Activated CD4-positive, alpha-beta T cell treated with anti-CD3 and anti-CD28 coated beads, Interleukin-10, Interleukin-2, amounts not matched to agents 100 ng/mL and 50 ng/mL, durations not matched to agents 16 hours and 8 hours (primary cell): ENCODE measurements around the gene ABCA4.

Source experiments
- DNase-seq: peaks from one replicate; pipeline ENCODE4 v3.0.0-alpha.2; 2020

The ABCA4 gene

DNA sequence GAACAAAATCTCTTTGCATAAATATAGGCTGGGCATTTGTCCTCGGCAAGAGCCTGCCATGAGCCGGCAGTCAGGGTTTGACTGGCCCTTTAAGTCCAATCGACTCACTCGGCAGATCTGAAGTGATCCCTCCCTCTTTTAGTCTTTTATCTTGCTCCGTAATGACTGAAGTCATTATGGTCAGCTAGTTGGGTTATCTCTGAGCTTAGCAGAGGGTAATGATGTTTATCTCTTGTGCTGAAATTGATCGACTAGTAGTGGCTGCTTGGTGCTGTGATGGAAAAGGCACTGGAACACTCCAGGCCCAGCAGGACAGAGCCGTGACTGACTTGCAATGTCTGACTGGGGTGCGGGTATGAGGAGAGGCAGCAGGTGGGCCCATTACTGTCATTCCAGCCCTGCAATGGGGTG, 468 bp upstream of the ABCA4 start:
- DNase-seq = no peak

DNA sequence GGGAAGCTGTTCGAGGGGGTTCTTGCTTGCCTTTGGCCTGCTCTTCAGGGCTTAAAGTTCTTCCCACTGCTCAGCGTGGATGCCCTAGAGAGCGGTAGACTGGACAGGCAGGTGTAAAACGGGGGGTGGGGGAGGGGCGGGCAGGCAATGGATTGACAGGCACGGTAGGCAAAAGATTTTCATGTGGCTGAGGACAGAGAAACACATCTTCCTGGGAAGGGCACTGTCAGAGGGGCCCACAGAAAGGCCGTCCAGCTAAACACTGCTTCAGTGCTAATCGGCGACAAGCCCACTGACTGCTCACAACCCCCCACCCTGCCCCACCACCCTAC, 412 bp downstream of the ABCA4 start:
- no peak for DNase-seq

DNA sequence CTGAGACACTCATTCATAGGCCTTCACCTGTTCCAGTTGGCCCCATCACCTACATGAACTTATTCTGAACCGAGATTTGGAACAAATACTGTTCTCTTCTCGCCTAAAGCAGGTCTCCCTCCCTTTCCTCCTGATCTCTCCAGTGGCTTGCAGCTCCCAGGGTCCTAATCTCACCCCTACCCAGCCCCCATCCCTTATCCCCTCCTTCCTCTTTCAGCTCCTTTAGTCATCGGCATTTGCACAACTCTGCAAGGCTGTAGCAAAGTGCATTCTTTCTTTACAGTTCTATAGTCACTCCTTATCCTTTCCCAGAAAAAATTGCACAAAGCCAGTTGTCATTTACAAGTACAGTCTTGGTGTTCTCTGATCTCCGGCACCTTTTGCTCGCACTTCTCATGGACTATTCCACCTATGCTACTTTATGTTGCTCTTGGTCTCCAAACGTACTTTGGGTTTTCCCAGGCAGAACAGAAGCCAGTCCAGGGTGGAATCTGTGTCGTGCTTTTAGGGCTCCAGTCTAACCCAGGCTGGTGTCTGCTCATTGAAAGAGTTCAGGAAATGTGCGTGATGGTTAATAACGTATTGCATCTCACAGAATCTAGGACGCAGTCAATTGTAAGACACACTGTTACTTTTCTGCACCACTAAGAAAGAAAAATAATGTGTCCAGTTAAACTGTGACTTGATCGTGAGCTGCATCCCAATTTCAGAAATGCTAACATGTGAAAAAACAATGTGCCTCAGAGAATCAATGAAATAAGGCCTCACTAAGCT, 965 bp downstream of the ABCA4 start:
- DNase-seq = no peak

DNA sequence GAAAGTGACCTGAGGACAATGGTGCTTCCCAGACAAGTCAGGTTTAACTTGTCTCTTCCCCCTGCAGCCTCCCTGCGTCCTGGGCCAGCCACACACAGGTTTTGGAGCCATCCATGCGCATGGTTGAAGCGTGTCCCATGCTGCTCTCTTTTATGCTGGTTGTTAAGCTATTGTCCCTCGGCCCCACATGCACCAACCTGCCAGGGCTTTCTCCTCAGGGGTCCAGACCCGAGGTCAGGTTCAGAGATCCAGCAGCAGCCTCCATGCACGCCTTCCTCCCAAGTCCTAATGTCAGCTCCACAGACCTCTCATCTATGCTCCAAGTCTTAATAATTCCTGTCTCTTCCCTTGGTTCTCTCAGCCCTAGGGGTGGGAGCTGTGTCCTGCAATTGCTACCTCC, 1.6 kb downstream of the ABCA4 start:
- no peak for DNase-seq

DNA sequence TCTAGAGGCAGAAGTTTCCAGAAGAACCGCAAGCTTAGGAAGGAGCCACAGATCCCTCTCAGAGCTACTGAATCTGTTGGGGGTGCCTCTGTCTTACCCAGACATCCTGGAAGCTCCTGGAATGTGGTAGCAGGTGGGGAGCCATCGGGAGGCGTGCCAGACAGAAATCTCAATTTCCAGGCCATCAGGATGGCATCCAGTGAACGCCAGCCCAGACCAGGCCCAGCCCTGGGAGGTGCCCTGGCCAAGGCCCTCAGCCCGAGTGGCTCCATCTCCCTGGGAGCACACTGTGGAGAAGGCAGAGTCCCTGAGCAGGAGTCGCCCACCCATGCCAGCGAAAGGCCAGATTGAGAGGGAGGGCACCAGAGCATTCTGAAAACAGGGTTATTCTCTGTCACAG, 2.5 kb downstream of the ABCA4 start:
- DNase-seq = no peak

DNA sequence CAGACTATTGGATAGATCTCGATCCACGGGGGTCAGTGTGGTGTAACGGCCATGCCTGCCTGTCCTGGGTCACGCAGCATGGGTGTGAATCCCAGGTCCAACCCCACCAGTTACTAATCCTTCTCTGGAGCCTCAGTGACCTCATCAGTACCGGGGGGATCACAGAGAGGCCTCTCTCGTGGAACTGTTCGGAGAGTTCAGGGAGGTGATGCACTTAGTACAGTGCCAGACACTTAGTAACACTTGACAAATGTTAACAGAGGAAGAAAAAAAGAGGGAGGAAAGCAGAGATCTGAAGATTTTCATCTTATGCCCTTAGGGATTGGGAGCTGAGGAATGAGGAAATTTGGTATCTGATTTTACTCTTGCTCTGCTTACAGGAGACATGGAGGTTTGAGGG, 2.9 kb downstream of the ABCA4 start:
- DNase-seq = no peak

DNA sequence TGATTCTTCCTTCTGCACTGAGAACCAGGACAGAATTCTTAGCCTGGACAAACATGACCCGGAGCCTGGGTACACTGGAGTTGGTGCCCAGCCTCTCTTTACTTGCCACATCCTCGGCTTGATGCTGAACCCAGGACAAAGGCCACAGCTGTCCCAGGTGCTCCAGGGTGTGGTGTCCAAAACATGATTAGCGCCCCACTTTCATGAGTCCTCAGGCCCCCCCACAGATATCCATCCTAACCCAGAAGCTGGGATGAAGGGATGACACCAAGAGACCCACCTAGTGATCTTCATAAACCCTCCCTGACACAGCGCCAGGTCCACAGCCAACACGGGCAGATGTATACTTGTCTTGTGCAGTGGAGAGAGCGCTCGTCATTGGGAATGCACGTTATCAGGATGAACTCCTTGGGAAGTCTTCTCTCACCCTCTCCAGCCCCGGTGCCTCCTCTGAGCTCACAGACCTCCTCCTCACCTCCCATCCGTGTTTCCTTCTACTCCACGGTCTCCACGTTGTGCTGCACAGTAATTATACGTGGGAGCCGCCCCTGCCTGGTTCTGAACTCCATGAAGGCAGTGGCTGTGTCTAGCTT, 3.6 kb downstream of the ABCA4 start:
- DNase-seq = no peak

DNA sequence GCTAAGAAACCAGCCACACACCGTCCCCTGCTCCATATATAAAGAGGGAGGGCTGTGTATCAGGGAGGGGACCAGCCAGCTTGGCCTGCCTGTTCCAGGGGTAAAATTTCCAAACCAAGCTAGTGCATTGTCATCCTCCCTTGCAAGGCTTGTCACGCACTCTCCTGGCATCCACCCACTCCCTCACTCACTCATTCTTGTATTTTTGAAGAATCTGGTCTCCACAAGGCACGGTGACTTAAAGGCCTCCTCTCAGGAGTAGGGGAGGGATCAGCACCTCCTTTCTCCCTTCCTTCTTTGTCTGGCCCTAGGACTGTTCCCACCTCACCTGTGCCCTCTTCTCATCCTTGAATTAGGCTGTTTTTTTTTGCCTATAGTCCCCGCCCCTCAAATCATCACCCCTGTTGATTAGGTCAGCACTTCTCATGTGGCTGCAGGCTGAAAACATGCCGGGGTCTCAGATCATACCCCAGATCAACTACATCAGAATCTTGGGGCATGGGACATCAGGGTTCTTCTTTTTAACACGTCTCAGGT, 5.0 kb downstream of the ABCA4 start:
- DNase-seq = no peak

DNA sequence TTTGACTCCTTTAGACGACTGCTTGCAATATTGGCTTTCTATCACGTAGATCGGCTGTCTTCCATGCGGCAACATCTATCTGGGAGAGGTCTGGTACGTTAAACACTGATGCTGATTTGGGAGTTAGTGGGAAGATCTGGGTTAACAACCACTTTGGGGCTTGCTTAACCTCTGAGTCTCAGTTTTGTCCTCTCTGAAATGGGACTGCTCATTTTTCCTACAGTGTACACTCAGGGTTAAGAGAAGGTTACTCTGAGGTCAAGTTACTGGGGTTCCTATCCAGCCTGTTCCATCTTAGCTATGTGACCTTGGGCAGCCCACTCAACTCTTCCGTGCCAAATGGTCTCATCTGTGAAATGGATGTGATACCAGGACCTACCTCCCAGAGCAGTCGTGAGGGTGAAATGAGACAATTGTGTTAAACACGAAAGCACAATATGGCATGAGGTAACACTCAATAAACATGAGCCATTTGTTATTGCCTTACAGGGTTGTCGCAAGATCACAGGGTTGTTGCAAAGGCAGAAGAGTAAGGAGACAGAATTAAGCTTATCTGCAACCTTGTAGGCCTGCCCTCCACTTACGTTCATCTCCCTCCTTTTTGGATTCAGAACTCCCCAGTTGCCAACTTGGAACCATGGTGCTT, 5.6 kb downstream of the ABCA4 start:
- no peak for DNase-seq

DNA sequence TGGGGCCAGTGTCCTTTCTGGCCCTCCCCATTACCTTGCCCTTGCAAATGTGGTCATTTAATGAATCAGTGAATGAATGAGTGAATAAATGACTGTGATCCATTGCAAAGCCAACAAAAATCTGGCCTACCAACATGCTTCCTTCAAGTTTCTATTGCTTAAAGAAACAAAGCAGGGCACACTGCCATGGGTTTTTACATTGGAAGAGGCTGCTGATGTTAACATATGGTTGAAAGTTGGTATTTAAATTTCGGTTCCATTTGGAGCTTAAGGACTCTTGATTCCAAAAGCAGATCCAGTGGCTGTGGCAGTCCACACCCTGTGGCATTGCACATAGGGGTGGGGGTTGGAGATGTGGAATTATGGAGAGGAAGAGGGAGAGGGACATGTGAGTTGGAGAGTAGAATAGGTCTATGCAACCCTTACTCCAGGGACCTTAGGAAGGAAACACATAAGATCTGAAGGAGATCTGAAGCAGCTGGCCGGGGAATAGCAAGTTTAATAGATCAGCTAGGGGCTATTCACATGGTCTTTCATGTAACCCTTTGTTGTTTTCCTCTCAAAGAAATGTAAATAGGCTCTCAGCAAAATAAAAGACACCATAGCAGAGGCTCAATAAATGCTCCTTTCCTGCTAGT, 7.2 kb downstream of the ABCA4 start:
- no peak for DNase-seq

DNA sequence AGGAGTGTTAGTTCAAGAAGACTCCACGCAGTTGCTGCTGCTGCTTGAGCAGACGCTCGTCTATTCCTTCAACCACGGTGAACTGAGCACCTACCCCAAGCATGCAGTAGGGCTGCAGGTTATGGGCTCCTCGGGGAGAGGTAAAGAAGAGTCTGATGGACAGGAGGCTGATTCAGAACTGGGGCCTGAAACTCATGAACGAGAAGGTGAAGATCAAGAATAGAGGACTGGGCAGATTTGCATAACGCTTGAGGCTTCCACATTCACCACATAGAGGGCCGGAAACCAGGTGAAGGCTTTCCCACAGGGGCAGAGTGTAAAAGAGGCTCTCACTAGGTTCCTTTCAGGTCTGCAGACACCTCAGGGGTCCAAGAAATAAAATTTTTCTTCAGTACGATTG, 9.1 kb downstream of the ABCA4 start:
- no peak for DNase-seq

DNA sequence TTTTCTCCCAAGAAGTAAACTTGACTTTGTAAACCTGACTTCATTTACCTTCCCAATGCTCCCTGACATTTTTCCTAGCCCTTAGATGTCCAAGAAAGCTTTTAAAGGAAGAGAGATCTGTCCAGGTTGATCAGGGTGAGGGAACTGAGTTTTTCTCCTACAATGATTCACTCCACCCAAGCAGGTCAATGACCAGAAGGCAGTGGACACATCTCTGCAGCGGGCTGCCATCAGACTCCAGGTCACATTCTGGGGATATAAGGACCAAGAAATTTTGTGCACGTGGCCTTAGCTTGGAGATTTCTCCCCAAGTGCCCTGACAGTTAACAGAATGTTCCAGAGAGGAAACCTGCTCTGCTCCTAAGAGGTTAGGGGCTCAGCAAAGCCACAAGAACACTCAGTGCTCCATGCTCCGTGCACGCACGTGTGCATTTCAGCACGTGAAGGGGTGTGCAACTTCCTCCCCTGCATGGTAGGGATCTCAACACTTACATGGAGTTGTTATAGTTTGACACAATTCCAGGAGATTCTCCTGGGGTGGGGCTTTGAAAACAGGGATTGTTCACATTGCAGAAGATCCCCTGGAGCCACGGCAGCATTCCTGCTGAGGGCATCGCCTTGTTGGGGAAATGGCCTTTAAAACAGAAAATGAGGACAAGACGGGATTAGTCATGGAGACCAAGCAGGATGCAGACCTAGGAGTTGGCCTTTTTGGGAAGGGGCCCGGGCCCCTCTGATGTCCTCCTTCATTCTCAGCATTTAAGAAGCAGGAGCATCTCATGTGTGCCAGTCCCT, 9.8 kb downstream of the ABCA4 start:
- no peak for DNase-seq

DNA sequence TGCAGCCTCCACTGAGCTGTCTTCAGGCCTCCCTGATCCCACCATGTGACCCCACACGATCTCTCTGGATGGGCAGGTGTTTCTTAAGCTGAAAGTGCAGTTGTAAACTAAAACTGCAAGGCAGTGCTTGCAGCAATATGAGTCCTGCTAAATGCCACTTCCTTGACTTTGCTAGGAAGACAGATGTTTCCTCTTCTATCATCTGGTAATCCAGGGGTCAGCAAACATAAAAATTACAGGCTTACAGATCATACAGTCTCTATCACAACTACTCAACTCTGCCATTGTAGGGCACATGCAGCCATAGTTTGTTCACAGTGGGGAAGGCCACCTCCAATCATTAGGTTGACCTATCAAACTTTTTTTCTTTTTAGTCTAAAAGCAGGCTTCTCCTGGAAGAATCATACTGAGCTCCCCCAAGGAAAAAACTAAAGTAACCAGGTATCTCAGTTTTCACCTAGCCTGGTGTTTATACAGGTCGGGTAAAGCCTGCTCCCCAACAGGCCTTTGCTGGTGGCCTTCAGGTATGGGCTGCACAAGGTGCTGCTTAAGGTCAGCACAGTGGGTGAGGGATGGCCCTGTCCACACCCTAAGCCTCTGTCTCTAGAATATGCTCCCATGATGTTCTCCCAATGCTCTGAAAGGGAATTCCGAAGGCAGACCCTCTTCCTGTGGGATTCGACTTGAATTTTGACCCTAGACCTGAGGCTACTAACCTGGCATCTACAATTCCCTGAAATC, 10.8 kb downstream of the ABCA4 start:
- no peak for DNase-seq

DNA sequence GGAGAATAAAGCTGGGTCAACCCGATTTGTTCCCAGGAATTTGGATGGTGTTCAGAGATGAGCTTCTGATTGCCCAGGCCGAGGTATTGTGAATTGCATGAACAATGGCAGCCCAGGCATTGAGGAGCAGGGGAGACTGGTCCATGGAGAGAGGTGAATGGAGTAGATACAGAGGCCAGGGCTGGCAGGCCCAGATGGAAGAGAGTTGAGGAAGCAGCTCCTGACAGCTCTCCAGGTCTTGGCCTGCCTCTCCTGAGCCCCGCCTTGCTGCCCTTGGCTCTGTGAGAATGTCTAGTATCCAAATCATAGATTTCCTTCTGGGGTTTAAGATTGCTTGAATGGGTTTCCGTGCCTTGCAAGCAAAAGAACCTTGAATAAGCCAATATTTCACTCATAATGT, 11.5 kb downstream of the ABCA4 start:
- no peak for DNase-seq

DNA sequence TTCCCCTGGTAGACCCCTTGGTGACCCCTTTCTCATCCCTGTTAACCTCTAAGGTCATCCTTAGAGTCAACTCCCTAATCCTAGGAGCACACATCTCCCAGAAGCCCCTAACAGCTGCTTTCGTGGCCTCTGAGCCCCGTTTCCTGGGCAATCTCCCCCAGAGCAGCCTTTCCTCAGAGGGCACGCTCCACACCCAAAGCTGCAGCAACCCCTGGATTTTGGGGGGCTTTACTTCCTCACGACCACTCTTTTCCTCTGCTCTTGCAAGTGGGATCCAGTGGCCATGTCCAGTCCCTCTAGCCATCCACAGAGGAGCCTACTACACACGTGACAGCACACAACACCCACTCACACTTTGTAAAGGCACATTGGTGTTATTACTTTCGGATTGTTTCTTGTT, 13.8 kb downstream of the ABCA4 start:
- DNase-seq = no peak

DNA sequence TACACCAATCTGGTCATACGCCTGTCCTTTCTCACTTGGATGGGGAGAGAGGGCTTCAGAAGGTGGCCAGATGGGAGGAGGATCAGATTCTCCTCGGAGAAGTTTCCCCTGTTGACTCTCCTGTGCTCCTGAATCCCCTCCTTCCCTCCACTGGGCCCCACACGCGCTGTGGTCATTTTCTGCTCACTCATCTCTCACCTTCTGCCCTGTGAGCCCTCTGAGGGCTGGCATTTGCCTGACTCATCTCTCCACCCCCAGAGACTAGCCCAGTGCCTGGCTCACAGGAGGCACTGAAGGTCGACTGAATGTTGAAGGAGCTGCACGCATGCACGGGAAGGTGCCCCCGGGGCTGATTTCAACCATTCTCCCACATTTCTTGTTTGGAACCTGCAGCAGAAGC, 14.2 kb downstream of the ABCA4 start:
- DNase-seq = no peak

DNA sequence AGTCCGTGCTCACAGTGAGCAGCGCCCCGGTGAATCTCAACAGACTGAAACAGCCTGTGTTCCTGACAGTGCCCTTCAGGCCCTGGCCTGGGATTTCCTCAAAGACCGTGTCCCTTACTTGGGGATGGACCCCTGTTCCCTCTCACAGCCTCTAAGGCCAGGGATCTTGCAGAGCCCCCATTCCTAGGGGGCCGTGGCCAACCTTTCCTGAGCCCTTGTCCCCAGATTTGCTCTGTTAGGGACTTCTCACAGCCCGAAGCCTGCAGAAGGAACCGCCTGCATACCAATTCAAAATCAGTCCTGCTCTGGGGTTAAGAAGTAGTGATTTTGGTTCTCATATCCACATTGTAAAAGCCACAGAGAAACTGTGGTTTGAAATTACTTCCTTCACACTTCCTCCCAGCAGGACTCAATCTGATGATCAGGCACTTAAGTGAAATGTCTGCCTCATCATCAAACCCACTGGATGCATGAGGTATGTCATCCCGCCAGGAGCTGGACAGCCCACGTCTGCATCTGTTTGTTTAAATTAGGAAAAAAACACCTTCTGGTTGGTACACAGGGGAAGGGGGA, 14.9 kb downstream of the ABCA4 start:
- DNase-seq = peak; percentile 28

DNA sequence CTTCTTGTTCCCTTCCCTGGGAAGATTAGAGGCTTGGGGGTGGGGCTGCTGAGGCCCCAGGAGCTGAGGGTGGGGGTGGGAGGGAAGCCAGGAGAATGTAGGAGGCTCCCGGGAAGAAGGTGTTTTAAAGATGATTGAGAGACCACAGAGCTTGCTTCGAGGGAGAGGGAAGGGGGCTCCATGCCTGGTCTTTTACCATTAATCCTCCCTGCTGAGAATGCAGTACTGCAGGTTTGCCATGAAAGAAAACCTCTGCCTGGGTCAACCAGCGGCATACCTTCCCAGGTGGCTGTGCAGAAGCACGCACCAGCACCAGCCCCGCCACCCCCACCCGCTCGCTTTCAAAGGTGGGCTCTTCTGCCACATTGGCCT, 15.4 kb downstream of the ABCA4 start:
- DNase-seq = no peak

DNA sequence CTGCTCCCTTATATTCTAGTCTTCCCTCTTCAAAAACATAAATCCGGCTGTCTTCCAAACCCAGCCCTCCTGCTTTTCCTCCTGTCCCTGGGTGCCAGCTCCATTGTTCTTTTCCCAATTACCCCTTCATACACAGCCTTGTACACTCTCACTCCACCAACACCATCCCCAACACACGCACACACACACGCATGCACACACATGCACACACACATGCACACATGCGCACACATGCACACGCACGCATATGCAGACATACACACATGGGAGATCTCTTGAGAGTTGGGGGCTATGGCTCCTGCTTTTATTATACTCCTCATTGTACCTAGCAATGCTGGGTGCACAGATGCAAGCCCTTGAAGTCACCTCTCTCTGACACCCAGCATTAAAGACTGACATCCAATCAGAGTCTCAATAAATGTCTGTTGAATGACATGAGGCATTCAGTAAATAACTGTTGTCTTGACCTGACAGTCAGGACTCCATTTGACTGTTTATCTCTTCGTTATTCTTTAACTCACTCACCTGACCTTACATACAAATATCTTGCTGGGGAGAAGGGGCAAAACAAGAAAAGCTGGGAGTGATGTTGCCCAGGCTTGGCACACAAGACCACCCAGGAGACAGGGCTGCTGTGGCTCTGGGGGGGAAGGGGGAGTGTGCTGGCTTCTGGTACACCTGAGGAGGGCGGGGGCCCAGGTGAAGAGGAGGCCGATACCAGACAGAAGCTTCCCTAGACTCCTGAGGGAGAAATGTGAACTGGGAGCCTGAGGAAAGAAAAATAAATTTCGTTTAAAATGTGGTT, 16.0 kb downstream of the ABCA4 start:
- DNase-seq = no peak

DNA sequence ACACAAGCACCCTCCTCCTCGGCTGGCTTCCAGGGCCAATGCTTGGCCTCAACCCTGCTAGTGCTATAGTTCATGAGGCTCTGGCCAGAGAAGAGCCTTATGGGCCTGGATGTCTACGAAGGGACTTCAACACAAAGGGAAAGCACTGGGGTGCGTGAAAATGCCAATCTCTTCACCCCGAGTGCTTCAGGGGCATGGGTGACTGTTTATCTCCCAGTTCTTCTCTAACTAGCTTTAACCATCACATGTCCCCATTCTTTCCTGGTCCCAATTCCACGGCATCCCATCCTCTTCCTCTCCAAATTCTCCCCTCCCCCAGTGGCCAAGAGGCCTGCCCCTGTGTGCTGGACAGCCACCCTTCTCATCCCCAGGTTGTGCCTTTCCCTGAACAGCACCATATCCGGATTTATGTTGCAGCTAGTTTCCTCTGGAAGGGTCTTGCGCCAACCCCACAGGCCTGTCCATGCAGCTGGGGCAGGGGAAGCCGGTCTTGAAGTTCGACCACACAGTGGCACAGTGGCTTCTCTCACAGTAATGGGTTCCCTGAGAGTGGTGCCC, 16.7 kb downstream of the ABCA4 start:
- DNase-seq = no peak

DNA sequence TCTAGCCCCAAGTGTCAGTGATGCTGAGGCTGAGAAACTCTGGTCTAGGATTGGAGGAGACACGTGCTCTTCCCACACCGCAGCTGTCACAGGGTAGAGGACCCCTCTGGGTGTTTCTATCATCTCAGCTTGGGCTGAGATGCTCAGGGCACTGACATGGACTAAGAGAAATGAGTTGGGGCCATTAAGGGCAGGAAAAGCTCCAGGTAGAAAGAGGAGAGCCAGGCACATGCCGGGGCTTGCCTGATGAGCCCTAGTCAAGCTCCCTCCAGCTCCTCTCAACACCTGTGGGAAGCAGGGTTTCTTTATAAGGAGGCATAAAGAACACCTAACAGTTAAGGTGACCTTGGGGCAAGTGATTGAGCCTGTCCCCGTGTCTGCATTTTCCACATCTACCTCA, 17.3 kb downstream of the ABCA4 start:
- no peak for DNase-seq
